Heart left ventricle (tissue), 16 donors: ENCODE data around the gene HDAC4. TPM values are rescaled to one million over a fixed set of nuclear protein-coding genes. Genes with fewer than 3 reads are reported as not detected.

Experiments
- ATAC-seq, 4 donors: fragments of 200-7000 bp; cut with Tn5 transposase; one replicate each; pipeline ENCODE4 v1.9.1; 2020 to 2022; ENCODE audit warnings: moderate library complexity in 4 of 4, mild to moderate bottlenecking in 3 of 4, moderate number of reproducible peaks in 1 of 4
- DNase-seq, 5 donors: peaks; one replicate each; pipeline ENCODE4 v3.0.0-alpha.2; 2020
- H3K27ac ChIP-seq, 12 donors: fragments of 200-600 bp; sonication (generic) in 4 of 12; one replicate each; pipeline versions ENCODE4 v1.5.0 to v1.8.0; 2016 to 2022; ENCODE audit warnings: mild to moderate bottlenecking in 2 of 12
- H3K27me3 ChIP-seq, 9 donors: fragments of 200-600 bp; sonication (generic) in 2 of 9; one replicate each; pipeline versions ENCODE4 v1.5.1 to v1.8.0; 2016 to 2022; ENCODE audit warnings: mild to moderate bottlenecking in 3 of 9
- H3K36me3 ChIP-seq, 9 donors: fragments of 200-600 bp; sonication (generic) in 2 of 9; one replicate each; pipeline versions ENCODE4 v1.5.0 to v1.8.0; 2018 to 2022; ENCODE audit warnings: mild to moderate bottlenecking in 2 of 9
- H3K4me1 ChIP-seq, 12 donors: fragments of 200-600 bp; sonication (generic) in 4 of 12; one replicate each; pipeline versions ENCODE4 v1.5.0 to v1.8.0; 2016 to 2022; ENCODE audit warnings: mild to moderate bottlenecking in 3 of 12
- H3K4me3 ChIP-seq, 12 donors: fragments of 200-600 bp; sonication (generic) in 4 of 12; one replicate each; pipeline versions ENCODE4 v1.5.0 to v1.8.0; 2017 to 2022; ENCODE audit warnings: mild to moderate bottlenecking in 9 of 12, moderate library complexity in 4 of 12
- H3K9me3 ChIP-seq, 12 donors: fragments of 200-600 bp; sonication (generic) in 4 of 12; one replicate each; pipeline versions ENCODE4 v1.5.0 to v1.8.0; 2016 to 2022; ENCODE audit warnings: mild to moderate bottlenecking in 1 of 12
- POLR2A ChIP-seq, 2 donors: fragments of 450-650 bp; IDR thresholded peaks; one replicate each; pipeline ENCODE4 v1.6.1; 2017; ENCODE audit warnings: antibody characterized with exemption in 2 of 2, mild to moderate bottlenecking in 2 of 2, moderate library complexity in 2 of 2
- WGBS, 4 donors: extraction: QIAGEN DNeasy Blood & Tissue Kit in 2 of 4; methylation state at CpG; one replicate each; pipeline versions ENCODE4 v1.1.5 to v1.1.7; 2013 to 2018; 5-methylcytosine and 5-hydroxymethylcytosine counted together
- intact Hi-C, 10 donors: fragments of 100-400 bp; cut with DNase I; formaldehyde crosslinking; loops; one replicate each; pipeline versions ENCODE4 v1.11.1 to v1.14.2; 2022
- microRNA-seq, 4 donors: library from miRNA; unstranded; fragments of <30 nt; microRNA quantifications; one replicate each; pipeline versions ENCODE4 to v1.2.0, GENCODE V29; 2017 to 2020
- polyA plus RNA-seq, 2 donors: library from polyadenylated mRNA; stranded (reverse); fragments of 200-250 nt; gene quantifications; one replicate each; pipeline ENCODE4 v1.2.3, GENCODE V29; 2013
- total RNA-seq, 9 donors: library from RNA; depleted of rRNA in 2 of 9; stranded (reverse); fragments of >200 nt in 2 of 9; fragmentation: NEBNext Ultra II Directional in 3 of 9; extraction: Animal tissue kit (Norgen Biotek cat#: 25700) in 3 of 9; gene quantifications; one replicate each; pipeline versions ENCODE4 v1.1.0 to v1.2.4, GENCODE V29; 2016 to 2023
- TF ChIP-seq, protein P1 (sequence below), 12 donors: fragments of 200-600 bp; sonication (generic) in 4 of 12; IDR thresholded peaks; one replicate each; pipeline versions ENCODE4 v1.5.0 to v1.8.0; 2018 to 2022; ENCODE audit warnings: antibody characterized with exemption in 12 of 12, mild to moderate bottlenecking in 5 of 12
- donor health status: ischemic (EF 13 %, LVEDD 7.1; RV severe dilation, severe dysfunction).
- donor health status: healthy with polysubstance abuse.
- donor health status: DM: no; HTN: yes; CAD: no.
- donor health status: DM: no; HTN: no; CAD: no.
- donor health status: ischemic (EF 25% LVEDD 6.9; RV normal size, moderate dysfunction).
- donor health status: ischemic (EF 25% LVEDD 5.7; RV mildly dilated, moderate dysfunction).
- donor health status: healthy.
- donor health status: DM: yes; HTN: yes; CAD: no.
- donor health status: ischemic (EF 35%, LVEDD 5.7; RV mildly dilated, moderate dysfunction).
- donor health status: nonischemic (EF 11% LVEDD 7.7; RV severe dilation, severe dysfunction).
- donor health status: DM: yes; HTN: yes; CAD: no.
- donor health status: PGD.
- donor health status: ischemic (EF 29% LVEDD 5.4; RV normal size, mild dysfunction).
- donor health status: nonischemic (EF 23%, LVEDD 6.1; RV moderate dilation, normal function).

Gene HDAC4
- total and polyA plus RNA-seq, 11 donors = 13.9 to 37.6 (median 27.5) TPM

GRCh38 chr2:238999291-238999741 is 401.5 kb downstream of the HDAC4 start:
- H3K4me1 ChIP-seq = no peaks in the 10 kb centered on the region
- H3K27me3 ChIP-seq = peaks cover 0 to 10% (median 0%) of the 10 kb centered on the region in 9 donors
- H3K27ac ChIP-seq = peak overlapping the region in 1 of 12 donors; percentile 22
- H3K4me3 ChIP-seq = no peak overlapping the region
- WGBS, 4 donors = 66 to 71% (median 67%) methylated on average over 10 of the region's 10 CpGs
- ATAC-seq (no peak), DNase-seq (no peak)
- peaks cover 0 to 30% (median 19%) of the 10 kb centered on the region in 12 donors for H3K9me3 ChIP-seq
- TF ChIP-seq POLR2A (IDR thresholded peaks at IDR 0.05) = no peak
- TF ChIP-seq, protein P1, sequence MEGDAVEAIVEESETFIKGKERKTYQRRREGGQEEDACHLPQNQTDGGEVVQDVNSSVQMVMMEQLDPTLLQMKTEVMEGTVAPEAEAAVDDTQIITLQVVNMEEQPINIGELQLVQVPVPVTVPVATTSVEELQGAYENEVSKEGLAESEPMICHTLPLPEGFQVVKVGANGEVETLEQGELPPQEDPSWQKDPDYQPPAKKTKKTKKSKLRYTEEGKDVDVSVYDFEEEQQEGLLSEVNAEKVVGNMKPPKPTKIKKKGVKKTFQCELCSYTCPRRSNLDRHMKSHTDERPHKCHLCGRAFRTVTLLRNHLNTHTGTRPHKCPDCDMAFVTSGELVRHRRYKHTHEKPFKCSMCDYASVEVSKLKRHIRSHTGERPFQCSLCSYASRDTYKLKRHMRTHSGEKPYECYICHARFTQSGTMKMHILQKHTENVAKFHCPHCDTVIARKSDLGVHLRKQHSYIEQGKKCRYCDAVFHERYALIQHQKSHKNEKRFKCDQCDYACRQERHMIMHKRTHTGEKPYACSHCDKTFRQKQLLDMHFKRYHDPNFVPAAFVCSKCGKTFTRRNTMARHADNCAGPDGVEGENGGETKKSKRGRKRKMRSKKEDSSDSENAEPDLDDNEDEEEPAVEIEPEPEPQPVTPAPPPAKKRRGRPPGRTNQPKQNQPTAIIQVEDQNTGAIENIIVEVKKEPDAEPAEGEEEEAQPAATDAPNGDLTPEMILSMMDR (IDR thresholded peaks at IDR 0.05) = no peak
- intact Hi-C loops = no loop called here
- no peaks in the 10 kb centered on the region for H3K36me3 ChIP-seq

DNA sequence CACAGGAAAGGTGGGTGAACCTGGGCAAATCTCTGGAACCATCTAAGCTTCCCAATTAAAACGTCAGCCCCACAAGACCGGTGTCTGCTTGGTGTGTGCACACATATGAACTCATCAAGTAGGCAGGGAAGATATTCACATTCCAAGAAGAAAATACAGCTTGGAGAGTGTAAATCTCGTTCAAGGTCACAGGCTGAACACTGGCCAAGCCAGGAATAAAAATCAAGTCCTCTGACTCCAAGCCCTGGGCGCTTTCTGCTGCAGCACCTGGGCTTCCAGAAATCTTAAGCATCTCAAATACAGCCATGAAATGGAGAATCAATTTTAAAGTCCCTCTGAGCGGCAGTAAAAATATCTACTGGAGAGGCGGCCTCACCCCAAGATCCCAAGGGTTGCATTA is 402.0 kb downstream of the HDAC4 start:
- WGBS, 4 donors = 76 to 80% (median 77%) methylated on average over 6 of the region's 6 CpGs
- H3K36me3 ChIP-seq = no peaks in the 10 kb centered on the region
- H3K27me3 ChIP-seq = peaks cover 0 to 5% (median 0%) of the 10 kb centered on the region in 9 donors
- ATAC-seq (no peak), DNase-seq (no peak)
- H3K27ac ChIP-seq = no peak overlapping the region
- no peak for TF ChIP-seq POLR2A (IDR thresholded peaks at IDR 0.05)
- TF ChIP-seq, protein P1 (IDR thresholded peaks at IDR 0.05) = no peak
- intact Hi-C loops = no loop called here
- peaks cover 0 to 35% (median 21%) of the 10 kb centered on the region in 12 donors for H3K9me3 ChIP-seq
- no peak overlapping the region for H3K4me3 ChIP-seq
- no peaks in the 10 kb centered on the region for H3K4me1 ChIP-seq

Small RNA genes lying within 50 kb of the gene (microRNA-seq; reads per million reads assigned to microRNA genes)
- gene MIR2467 (0 to 0.21 (median 0.06) reads per million in 4 donors), gene MIR4269 (0 reads per million in 4 donors), gene MIR4440 (0 reads per million in 4 donors), gene MIR4441 (0 reads per million in 4 donors)
